HUDEP-2 (cell line): Measurements from ENCODE around the gene CHL1.

Experiments used
- DNase-seq, 76 experiments: peaks; one replicate each; lab custom pipeline; 2025; ENCODE audit not compliant: unreplicated experiment in 76 of 76; lab: John Stamatoyannopoulos, UW

Gene CHL1

DNA sequence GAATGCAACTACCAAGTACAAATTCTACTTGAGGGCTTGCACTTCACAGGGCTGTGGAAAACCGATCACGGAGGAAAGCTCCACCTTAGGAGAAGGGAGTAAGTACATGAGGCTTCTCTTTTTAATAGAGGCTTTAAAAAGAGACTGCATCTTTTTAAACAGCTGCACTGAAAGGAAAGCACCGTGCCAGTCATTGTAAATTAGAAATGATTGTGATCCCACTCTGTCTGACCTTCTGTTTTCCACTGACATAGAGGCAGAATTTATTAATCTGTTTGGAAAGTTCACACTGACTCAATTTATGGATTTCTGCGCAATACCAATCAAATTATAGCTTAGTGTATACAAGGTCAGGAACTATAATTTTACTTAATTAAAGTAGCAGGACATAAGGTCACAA lies 198.2 kb downstream of the CHL1 start:
- no peak for DNase-seq

DNA sequence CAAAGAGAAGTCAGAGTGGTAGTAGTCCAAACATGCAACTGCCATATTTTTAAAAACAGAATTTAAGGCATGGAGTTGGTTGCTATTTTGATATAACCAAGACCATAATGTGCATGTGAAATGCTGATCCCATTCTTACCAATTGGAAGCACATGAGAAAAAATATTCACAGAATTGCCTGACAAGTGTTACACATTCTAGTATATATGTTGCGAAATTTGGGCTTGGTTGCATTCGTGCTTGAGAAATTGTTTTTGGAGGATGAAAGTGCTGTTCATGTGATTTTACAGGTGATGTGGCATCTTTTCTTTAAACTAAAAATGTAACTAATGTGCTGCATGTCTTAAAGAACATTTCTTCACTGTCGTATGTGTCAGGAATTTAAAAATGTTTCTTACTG lies 199.7 kb downstream of the CHL1 start:
- DNase-seq = no peak

DNA sequence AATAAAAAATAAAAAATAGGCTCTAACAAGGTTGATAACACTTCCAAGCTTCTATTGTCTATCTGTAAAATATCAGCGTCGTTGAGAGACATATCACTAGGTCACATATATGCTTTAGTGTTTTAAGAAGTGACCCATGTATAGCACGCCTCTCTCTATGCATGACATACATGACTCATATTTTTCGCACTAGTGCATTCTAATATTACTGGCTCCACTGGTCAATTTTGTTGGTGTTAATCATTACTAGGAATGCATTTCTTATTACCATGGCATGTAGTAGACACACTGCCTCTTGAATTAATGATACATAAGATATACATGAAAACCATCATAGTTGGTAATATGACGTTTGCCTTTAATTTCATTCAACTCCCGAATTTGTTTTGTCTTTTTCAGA lies 203.1 kb downstream of the CHL1 start:
- no peak for DNase-seq

DNA sequence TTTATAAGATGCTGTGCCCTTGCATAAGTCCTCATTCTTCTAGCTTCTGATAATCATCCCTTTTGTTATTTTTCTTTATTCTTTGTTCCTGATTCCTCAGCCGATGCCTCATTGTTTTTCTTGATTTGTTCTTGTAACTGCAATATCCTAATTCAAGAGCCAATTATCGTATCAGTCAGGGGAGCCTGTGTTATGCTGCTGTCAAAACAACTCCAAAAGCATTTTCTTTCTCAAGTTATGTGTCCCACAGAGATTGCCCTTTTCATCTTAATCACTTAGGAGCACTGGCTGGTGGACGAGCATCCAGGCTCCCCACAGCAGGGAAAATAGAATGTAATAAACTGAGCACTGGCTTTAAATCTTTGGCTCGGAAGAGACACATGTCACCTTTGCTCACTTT lies 207.3 kb downstream of the CHL1 start:
- DNase-seq = no peak

DNA sequence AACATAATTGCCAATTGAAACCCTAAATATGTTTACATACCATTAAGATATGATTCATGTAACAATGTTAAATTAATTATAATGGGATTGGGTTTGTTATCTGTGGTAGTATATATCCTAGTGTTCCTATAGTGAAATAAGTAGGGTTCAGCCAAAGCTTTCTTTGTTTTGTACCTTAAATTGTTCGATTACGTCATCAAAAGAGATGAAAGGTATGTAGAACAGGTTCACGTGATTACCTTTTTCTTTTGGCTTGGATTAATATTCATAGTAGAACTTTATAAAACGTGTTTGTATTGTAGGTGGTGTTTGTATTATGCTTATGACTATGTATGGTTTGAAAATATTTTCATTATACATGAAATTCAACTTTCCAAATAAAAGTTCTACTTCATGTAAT lies 212.4 kb downstream of the CHL1 start:
- no peak for DNase-seq

DNA sequence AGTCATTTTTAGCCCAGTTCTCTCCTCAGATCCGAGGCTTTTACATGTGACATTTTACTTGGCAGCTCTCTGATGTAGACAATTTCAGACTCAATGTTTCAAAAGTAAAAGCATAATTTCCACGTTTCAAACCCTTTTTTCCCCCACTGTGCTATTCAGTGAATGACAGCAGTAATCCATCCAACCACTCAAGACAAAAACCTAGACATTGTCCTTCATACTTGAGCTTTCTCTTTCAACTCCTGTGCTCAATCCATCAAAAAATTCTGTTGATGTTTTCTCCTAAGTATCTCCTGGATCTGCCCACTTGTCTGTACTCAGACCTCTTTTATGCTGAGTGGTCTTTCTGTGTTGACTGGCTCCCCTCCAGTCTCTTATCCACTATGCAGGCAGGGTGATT lies 214.7 kb downstream of the CHL1 start:
- DNase-seq = no peak

DNA sequence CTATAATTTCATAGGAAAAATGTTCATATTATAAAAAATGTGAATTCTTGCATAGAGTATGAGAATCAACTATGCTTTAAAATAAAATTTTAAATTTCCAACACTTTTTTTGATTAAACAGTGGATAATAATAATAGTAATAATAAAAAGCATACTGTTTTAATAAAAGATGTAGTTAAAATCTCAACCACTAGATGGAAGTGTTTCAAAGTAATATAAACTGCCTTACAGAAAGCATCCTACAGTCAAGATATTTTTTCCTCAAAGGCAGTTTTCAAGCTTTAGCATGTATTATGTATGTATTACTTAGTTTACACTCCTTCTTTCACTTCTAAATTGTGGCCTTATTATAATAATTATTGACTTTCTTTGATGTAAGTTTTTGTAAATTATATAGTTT lies 217.5 kb downstream of the CHL1 start:
- no peak for DNase-seq

DNA sequence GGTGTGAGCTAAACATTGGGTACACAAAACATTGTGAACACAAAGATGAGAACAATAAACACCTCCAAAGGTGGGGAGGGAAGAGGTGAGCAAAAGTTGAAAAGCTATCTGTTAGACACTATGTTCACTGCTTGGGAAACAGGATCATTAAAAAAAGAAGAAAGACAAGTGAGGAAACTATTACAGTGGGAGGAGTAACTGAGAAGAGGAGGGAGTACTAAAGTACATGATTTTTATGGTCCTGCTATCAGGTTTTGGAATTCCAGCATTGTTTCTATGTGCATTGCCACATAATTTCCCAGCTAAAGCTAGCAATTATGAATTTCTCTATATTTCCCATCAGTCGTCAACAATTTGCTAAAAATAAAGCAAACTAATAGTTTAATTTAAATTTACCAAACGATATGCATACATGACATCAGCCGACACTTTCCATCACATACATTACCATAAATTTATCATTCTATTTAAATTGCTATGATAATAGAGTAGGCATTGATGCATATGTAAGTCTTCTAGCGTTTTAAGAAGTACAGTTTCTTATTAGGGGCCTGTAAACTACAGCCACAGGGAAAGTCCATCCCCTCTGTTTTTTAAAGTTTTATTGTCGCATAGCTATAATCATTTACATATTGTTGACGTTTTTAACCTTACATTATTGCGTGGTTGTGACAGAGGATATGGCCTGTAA lies 221.8 kb downstream of the CHL1 start:
- DNase-seq = no peak

DNA sequence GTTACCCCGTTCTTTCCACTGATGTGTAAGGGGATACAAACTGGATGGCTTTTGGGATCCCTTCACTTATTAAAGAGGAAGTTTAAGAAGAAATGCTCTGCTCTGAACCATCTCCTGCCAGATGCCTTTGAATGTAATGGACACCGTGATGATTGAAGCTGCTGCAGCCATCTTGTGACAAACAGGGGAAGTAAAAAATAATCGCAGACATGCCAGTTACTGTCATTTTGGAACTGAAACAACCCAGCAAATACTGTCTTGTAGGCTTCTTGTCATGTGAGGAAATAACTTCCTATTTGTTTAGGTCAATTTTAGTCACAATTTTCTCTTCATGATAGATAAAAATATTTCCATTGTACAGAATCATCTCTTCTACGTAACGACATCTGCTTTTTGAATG lies 224.0 kb downstream of the CHL1 start:
- no peak for DNase-seq

DNA sequence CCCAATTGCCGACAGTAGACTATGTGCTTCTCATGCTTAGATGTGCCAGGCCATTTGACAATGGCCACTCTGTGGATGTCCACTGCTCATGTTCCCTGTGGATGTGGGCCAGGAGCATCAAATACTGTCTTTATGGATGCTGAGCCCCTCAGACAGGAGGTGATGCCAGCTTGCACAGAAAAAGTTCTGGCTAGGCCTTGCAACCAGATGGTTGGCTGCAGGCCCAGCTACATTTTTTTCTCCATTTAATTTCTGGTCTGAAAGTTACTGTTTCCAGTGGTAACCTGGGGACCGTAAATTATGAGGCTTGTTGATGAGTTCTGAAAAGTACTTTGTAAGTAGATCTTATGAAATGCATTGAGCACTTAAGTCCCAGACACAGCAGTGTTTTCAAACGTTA lies 228.5 kb downstream of the CHL1 start:
- DNase-seq = no peak

DNA sequence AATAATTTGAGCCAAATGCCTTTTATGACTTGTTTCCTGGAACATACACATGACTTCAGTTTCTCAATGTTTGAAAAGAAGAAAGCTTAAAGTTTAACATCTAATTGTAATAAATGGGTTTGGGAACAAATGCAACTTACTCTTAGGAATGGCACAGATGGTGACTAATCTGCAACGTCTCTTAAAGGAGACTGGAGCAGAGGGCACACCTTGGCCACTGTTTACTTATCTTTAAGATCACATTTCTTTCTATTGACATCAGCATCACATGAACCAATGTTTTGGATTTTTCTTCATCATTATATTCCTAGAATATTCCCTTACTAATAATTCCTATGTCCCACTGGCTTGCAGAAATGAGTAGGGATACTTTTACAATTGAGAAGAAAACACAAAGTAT lies 229.5 kb downstream of the CHL1 start:
- DNase-seq = no peak

DNA sequence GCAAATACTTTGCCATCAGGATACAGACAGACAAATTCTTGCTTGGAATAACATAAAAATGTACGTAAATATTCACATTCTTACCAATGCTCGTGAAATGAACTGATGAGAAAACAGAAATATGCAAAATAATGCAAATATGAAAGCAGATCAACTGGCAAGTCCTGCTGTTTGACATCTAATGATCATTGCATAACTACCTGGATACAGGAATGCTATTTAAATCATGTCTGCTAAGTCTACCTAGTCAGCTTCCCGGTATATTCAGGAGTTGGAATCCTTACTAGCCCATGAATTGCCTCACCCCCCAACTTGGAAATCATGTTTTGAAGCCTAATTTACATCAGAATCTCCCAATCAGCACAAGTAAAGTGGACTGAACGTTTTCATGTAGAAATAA lies 230.6 kb downstream of the CHL1 start:
- DNase-seq = no peak

DNA sequence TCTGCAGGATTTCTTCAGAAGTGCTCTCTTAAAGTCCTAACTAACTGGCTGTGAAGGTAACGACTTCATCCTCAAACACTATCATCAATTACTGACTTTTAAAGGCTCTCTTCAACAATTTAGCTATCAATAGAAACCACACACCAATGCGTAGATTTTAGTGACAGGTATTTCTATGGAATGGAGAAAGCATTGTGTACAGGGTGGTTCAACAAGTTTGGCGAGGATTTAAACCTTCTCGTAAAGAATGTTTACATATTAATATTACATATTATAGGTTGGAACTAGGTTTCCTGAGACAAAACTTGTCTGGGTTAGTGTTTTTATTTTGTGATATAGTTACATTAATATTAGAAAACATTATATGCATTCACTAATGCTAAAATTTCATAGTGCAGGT lies 233.6 kb downstream of the CHL1 start:
- DNase-seq = no peak

DNA sequence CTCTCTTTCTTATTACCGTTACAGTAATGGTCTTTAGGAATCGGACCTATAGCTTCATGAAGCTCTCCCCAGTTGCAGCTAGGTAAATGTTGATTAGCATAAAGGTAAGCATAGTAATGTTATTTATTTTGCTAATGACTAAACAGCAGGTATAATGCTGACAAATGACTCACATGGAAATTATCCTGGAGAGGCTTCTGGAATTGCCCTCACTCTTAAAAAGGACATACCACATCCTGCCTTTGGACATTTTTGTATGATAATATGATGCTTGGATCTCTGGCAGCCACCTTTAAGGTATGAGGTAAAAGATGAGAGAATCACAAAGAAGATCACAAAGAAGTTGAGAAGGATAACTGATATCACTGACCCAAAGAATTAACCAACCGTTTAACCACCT lies 238.6 kb downstream of the CHL1 start:
- no peak for DNase-seq

DNA sequence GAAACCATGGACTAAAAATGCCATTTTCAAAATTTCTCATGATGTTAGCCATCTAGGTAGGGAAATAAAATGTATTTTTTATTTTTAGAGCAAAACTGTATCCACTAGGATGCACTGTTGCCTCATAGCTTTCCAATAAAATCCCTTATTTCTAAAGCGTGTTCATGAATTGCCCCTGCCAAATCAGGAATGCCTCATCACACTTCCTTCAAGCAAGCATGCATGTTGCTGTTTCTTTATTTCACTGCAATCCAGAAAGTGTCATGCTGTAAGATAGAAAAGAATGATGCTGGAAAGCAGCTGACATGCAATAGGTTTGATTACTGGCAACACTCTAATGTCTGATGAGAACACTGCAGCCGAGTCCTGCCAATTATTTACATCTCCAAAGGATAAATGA lies 239.5 kb downstream of the CHL1 start:
- DNase-seq = no peak

DNA sequence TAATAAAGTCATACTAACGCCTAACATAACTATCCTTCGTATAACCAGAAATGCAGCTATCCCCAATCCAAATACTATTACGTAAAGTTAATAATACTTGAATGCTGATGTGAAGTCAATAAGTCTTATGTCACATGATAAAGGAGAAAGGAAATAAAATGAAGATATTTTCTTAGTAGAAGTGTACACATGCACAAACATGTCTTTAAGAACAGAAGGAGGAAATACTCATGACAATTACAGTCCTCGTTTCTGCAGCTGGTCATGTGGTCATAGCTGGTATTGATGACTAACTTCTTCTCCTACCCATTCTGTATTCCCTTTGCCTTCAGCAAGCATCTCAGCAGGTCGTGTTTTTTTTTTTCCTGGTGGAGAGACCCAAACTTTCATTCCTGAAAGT lies 244.3 kb downstream of the CHL1 start:
- no peak for DNase-seq

DNA sequence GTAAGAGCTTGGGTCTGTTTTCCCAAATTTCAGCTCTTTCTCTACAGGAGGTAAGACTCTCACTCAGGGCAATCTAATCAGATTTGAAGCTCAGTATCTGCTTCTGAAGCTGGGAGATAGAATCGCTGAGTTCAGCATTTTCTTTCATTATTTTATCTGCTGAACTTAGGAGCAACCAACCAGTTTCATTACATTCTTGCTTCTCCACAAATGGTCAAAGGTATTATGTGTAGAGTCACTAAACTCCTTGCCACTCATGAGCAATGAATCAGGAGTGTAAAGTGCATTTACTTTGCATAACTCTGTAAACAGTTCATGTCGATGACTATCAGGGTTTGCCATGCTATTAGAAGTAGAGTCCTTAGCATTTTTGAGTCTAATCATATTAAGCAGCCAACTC lies 249.4 kb downstream of the CHL1 start:
- DNase-seq = no peak

DNA sequence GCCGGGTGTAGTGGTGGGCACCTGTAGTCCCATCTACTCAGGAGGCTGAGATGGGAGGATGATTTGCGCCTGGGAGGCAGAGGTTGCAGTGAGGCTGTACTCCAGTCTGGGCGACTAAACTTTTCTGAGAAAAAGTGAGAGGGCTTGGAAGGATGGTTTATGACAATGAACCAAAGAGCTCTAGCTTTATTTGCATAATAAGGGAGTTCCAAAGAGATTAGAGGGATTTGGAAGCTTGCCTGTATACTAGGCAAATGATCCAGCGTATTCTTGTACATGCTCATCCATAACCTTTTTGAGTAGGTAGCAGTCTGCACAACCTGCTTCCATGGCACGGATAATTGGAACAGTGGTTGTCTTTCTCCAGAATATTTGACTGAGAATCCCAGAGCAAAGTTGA lies 251.1 kb downstream of the CHL1 start:
- no peak for DNase-seq

DNA sequence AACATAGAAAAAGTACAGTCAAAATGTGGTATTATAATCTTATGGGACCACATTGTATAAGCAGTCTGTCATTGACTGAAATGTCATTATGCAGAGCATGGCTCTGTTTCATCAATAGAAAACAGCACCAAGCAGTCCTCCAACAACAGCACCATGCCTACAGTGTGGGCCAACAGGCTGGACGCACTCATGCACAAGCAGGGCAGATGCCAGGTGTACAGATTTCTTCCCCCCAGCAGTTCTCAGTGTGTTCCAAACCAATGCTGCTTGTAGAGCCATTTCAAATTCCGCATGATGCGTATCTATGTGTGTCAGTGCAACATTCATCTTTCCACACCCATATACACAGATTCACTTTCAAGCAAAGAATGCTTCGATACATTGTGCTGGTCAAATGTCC lies 253.1 kb downstream of the CHL1 start:
- no peak for DNase-seq

DNA sequence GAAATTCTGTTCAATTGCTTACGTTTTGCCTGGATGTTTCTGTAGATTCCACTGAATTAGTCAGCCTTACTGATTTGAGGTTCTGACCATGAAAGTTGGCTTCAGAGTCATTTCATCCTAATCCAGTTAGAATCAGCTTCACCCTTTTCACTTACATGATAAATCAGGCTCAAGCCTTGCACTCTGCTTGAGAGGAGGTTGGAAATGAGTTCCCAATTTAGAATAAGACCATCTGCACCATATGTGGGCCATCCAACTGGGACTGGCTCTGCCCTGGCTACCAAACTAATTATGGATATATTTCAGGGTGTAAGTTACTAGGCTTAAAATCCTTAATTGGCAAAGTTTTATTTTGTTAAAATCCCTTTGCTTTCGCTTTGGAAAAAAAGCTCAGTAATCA lies 255.7 kb downstream of the CHL1 start:
- no peak for DNase-seq

DNA sequence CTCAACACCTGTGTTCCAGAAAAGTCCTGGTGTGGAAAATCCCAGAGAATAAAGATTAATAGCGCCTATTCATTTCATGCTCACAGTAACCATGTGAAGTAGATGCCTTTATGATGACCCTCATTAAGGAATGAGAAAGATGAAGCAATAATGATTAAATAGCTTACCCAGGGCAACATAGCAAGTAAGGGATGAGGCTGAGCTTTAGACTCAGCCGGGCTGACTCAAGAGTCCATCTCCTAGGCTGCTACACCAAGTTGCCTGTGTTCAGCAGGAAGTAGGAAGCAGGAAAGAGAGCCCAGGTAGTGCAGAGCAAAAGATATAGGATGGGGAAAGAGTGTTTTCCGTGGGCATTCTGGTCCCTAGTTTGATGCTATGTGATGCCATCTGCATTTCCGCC lies 256.5 kb downstream of the CHL1 start:
- no peak for DNase-seq

DNA sequence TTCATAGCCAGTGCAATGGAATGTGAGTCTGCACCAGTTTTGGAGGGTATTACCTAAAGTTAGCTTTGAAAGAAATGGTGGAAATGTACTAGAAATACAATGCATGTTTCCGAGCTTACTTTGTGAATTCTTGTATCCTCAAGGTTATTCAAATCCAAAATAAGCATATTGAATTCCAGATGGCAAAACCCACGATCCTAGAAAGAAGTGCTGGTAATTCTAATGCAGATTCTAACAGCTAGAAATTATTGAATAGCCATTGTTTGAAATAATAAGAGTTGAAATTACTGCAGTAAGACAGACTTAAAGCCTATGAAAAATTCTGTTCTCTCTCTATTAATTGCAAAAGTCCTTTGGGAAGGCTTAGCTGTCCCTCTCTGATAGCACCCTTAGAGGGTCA lies 258.4 kb downstream of the CHL1 start:
- DNase-seq = no peak

DNA sequence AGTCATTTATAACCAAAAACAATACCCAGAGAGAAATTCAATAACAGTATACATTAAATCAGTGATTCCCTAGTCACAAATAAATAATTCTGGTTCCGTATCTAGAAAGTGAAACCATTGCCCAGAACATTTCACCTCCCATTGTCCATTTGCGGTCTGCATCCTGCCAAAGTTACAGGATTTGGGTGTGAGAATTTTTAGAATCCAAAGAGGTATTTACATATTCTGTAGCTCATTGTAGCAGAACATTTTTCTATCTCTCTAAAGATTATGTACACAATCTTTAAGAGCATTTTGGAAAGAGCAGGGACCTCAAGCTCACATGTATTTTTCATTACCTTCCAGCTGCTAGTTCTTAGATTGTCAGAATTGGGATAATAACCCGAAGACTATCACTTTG lies 261.6 kb downstream of the CHL1 start:
- no peak for DNase-seq
